Cerebellar cortex (tissue), 1 donor: Measurements from ENCODE around the gene LRP1.
A peak's percentile ranks its signal among the peaks of the same experiment; 100 is the strongest.

Experiments
- DNase-seq: peaks from one replicate; pipeline ENCODE4 v3.0.0-alpha.2; 2015; ENCODE audit warnings: low spot score

LRP1 gene

GRCh38 chr12:57094208-57095160 is 33.8 kb upstream of the LRP1 start:
- DNase-seq = no peak

- no peak for DNase-seq
These were observed 32.8 kb upstream of the LRP1 start for GRCh38 chr12:57095440-57095839.

- peak; percentile 62 for DNase-seq
These were observed 32.1 kb upstream of the LRP1 start for GRCh38 chr12:57096099-57096572.

- DNase-seq = no peak
These were observed 31.3 kb upstream of the LRP1 start for GRCh38 chr12:57096748-57097553.

- DNase-seq = no peak
These were observed 30.8 kb upstream of the LRP1 start for GRCh38 chr12:57097554-57097835.

GRCh38 chr12:57098546-57098945 is 29.7 kb upstream of the LRP1 start:
- no peak for DNase-seq

- no peak for DNase-seq
These were observed 29.1 kb upstream of the LRP1 start for GRCh38 chr12:57099047-57099714.

- no peak for DNase-seq
These were observed 28.5 kb upstream of the LRP1 start for GRCh38 chr12:57099766-57100165.

- no peak for DNase-seq
These were observed 26.2 kb upstream of the LRP1 start for GRCh38 chr12:57101892-57102695.

- DNase-seq = no peak
These were observed 24.4 kb upstream of the LRP1 start for GRCh38 chr12:57103856-57104255.

GRCh38 chr12:57104292-57104910 is 23.9 kb upstream of the LRP1 start:
- DNase-seq = no peak

GRCh38 chr12:57105011-57105753 is 23.1 kb upstream of the LRP1 start:
- DNase-seq = no peak

- DNase-seq = no peak
These were observed 22.1 kb upstream of the LRP1 start for GRCh38 chr12:57106021-57106708.

- DNase-seq = no peak
These were observed 20.7 kb upstream of the LRP1 start for GRCh38 chr12:57107456-57108155.

GRCh38 chr12:57109207-57110103 is 18.8 kb upstream of the LRP1 start:
- no peak for DNase-seq

- no peak for DNase-seq
These were observed 17.9 kb upstream of the LRP1 start for GRCh38 chr12:57110104-57111030.
